ENCODE measurements around the gene OLA1. TPM values are rescaled to one million over a fixed set of nuclear protein-coding genes. Genes with fewer than 3 reads are reported as not detected.

OLA1 gene
- total RNA-seq, 1 experiment from 2014 or later = 263 TPM

- POLR2A ChIA-PET (ENCODE audit: unreplicated experiment) = no interaction called here
- H3K79me2 ChIP-seq (ENCODE audit: low read depth) = peaks cover 98% of the 10 kb centered on the region
- no peaks in the 10 kb centered on the region for H3K4me1 ChIP-seq (replicated peaks; ENCODE audit: insufficient read depth)
- no peaks in the 10 kb centered on the region for H3K27me3 ChIP-seq (ENCODE audit: insufficient read depth, low read depth)
- intact Hi-C loops (cut with micrococcal nuclease; ENCODE audit: unreplicated experiment) = no loop called here
- H4K20me1 ChIP-seq (ENCODE audit: insufficient read depth) = peaks cover 10% of the 10 kb centered on the region
- H3K36me3 ChIP-seq (ENCODE audit: low read depth) = peaks cover 68% of the 10 kb centered on the region
- H3K27ac ChIP-seq = no peak overlapping the region
- H3K4me2 ChIP-seq = no peak overlapping the region
- DNase-seq = no peak
- H3K4me3 ChIP-seq = no peak overlapping the region
- 0 out of 2 replicates have a peak, but pooled peaks cover under 1% of the 10 kb centered on the region for H3K9me2 ChIP-seq (ENCODE audit: insufficient read depth)
- no peak for TF ChIP-seq CTCF (conservative IDR thresholded peaks at IDR 0.05)
- TF ChIP-seq EZH2 (IDR thresholded peaks at IDR 0.05; ENCODE audit: low read depth) = no peak
- CTCF ChIA-PET = no interaction called here
- H3K9me3 ChIP-seq (ENCODE audit: insufficient read depth, low read depth) = peaks cover 46% of the 10 kb centered on the region
- H2AFZ ChIP-seq = no peak overlapping the region
- H3F3A ChIP-seq (ENCODE audit: insufficient read depth, low read depth) = peaks cover 16% of the 10 kb centered on the region
- no TSS peak for BruUV-seq (replicated peaks)
These were observed 79.0 kb downstream of the OLA1 start for GRCh38 chr2:174169372-174169771.

GRCh38 chr2:174166261-174166660 lies 82.1 kb downstream of the OLA1 start:
- no TSS peak for BruUV-seq (replicated peaks)
- Histone ChIP-seq H3K36me3 (ENCODE audit: low read depth) (peaks cover 46% of the 10 kb centered on the region), H3K4me2 (no peak overlapping the region), H3K27me3 (ENCODE audit: insufficient read depth, low read depth) (no peaks in the 10 kb centered on the region), H3K27ac (no peak overlapping the region), H3K9me2 (ENCODE audit: insufficient read depth) (0 out of 2 replicates have a peak, but pooled peaks cover 4% of the 10 kb centered on the region), H3K4me1 (replicated peaks; ENCODE audit: insufficient read depth) (no peaks in the 10 kb centered on the region), H2AFZ (no peak overlapping the region), H3K9me3 (ENCODE audit: insufficient read depth, low read depth) (peaks cover 34% of the 10 kb centered on the region), H3K4me3 (no peak overlapping the region), H4K20me1 (ENCODE audit: insufficient read depth) (peaks cover 21% of the 10 kb centered on the region), H3K79me2 (ENCODE audit: low read depth) (peaks cover 96% of the 10 kb centered on the region), H3F3A (ENCODE audit: insufficient read depth, low read depth) (peaks cover 17% of the 10 kb centered on the region; the same call in 1 of the 2 replicates)
- TF ChIP-seq CTCF (conservative IDR thresholded peaks at IDR 0.05) = no peak
- TF ChIP-seq EZH2 (IDR thresholded peaks at IDR 0.05; ENCODE audit: low read depth) = no peak
- DNase-seq = no peak
- CTCF ChIA-PET = no interaction called here
- POLR2A ChIA-PET (ENCODE audit: unreplicated experiment) = no interaction called here
- intact Hi-C loops (cut with micrococcal nuclease; ENCODE audit: unreplicated experiment) = no loop called here

GRCh38 chr2:174161490-174161889 lies 86.8 kb downstream of the OLA1 start:
- CTCF ChIA-PET = no interaction called here
- no peak overlapping the region for H3K4me3 ChIP-seq

More at GRCh38 chr2:174161490-174161889, 86.8 kb downstream of the OLA1 start:
- Histone ChIP-seq H3K4me1 (replicated peaks; ENCODE audit: insufficient read depth) (no peaks in the 10 kb centered on the region), H3K4me2 (no peak overlapping the region), H3K9me2 (ENCODE audit: insufficient read depth) (0 out of 2 replicates have a peak, but pooled peaks cover 4% of the 10 kb centered on the region), H3K27me3 (ENCODE audit: insufficient read depth, low read depth) (no peaks in the 10 kb centered on the region), H3K27ac (no peak overlapping the region), H3K9me3 (ENCODE audit: insufficient read depth, low read depth) (peaks cover 10% of the 10 kb centered on the region), H3K79me2 (ENCODE audit: low read depth) (peaks cover 92% of the 10 kb centered on the region), H2AFZ (no peak overlapping the region), H3F3A (ENCODE audit: insufficient read depth, low read depth) (peaks cover 18% of the 10 kb centered on the region), H4K20me1 (ENCODE audit: insufficient read depth) (peaks cover 26% of the 10 kb centered on the region), H3K36me3 (ENCODE audit: low read depth) (peaks cover 20% of the 10 kb centered on the region; the same call in 1 of the 2 replicates)
- TF ChIP-seq EZH2 (IDR thresholded peaks at IDR 0.05; ENCODE audit: low read depth) (no peak), CTCF (conservative IDR thresholded peaks at IDR 0.05) (no peak)
- intact Hi-C loops (cut with micrococcal nuclease; ENCODE audit: unreplicated experiment) = no loop called here
- no TSS peak for BruUV-seq (replicated peaks)
- POLR2A ChIA-PET (ENCODE audit: unreplicated experiment) = interaction anchor here (0.6 kb wide), 1 partner anchor 101 kb away, joined by 5 read pairs; no protein-coding TSS in a partner anchor
- no peak for DNase-seq

Data from PC-9 (cell line).